Spleen (tissue), 11 donors: Measurements from ENCODE around the gene LARP7. TPM values are rescaled to one million over a fixed set of nuclear protein-coding genes. Genes with fewer than 3 reads are reported as not detected.

ENCODE experiments used
- DNase-seq: peaks from one replicate; pipeline ENCODE4 v3.0.0-alpha.2; 2020
- H3K27ac ChIP-seq, 8 donors: fragments of 200-600 bp; sonication (generic) in 7 of 8; 1 replicate in 4 of 8; 2 replicates in 4 of 8; pipeline versions ENCODE4 v1.5.0 to v1.8.0; 2016 to 2021; ENCODE audit warnings: inconsistent platforms in 4 of 8, mild to moderate bottlenecking in 4 of 8, moderate library complexity in 1 of 8
- H3K27me3 ChIP-seq, 7 donors: fragments of 200-600 bp; sonication (generic) in 6 of 7; replicated peaks in 1 of 7; 1 replicate in 4 of 7; 2 replicates in 3 of 7; pipeline versions ENCODE4 v1.5.0 to v1.8.0; 2016 to 2021; ENCODE audit warnings: inconsistent platforms in 3 of 7, mild to moderate bottlenecking in 1 of 7
- H3K36me3 ChIP-seq, 6 donors: fragments of 200-600 bp; sonication (generic) in 5 of 6; 1 replicate in 4 of 6; 2 replicates in 2 of 6; pipeline versions ENCODE4 v1.5.0 to v1.8.0; 2016 to 2021; ENCODE audit warnings: inconsistent platforms in 2 of 6
- H3K4me1 ChIP-seq, 6 donors: fragments of 200-600 bp; sonication (generic) in 5 of 6; 1 replicate in 3 of 6; 2 replicates in 3 of 6; pipeline versions ENCODE4 v1.5.0 to v1.8.0; 2016 to 2021; ENCODE audit warnings: inconsistent platforms in 3 of 6
- H3K4me3 ChIP-seq, 8 donors: fragments of 200-600 bp; sonication (generic) in 7 of 8; 1 replicate in 4 of 8; 2 replicates in 4 of 8; pipeline versions ENCODE4 v1.5.0 to v1.8.0; 2016 to 2021; ENCODE audit warnings: inconsistent platforms in 4 of 8, mild to moderate bottlenecking in 4 of 8, moderate library complexity in 2 of 8
- H3K9me3 ChIP-seq, 8 donors: fragments of 200-600 bp; sonication (generic) in 7 of 8; 1 replicate in 4 of 8; 2 replicates in 4 of 8; pipeline versions ENCODE4 v1.5.0 to v1.8.0; 2016 to 2021; ENCODE audit warnings: inconsistent platforms in 4 of 8
- POLR2A ChIP-seq, 3 donors: fragments of 450-650 bp; IDR thresholded peaks; one replicate each; pipeline ENCODE4 v1.5.1; 2017; ENCODE audit warnings: antibody characterized with exemption in 3 of 3, mild to moderate bottlenecking in 1 of 3
- POLR2AphosphoS5 ChIP-seq, 3 donors: sonication (generic); formaldehyde crosslinking; IDR thresholded peaks; one replicate each; pipeline ENCODE4 v1.5.1; 2017; ENCODE audit warnings: antibody characterized with exemption in 3 of 3
- WGBS, 5 donors: extraction: QIAGEN DNeasy Blood & Tissue Kit in 3 of 5; methylation state at CpG; one replicate each; pipeline versions ENCODE4 v1.1.5 to v1.1.7; 2013 to 2018; 5-methylcytosine and 5-hydroxymethylcytosine counted together
- intact Hi-C: fragments of 100-400 bp; cut with DNase I; formaldehyde crosslinking; loops from one replicate; pipeline ENCODE4 v1.15.0; 2023; ENCODE audit warnings: low total_unique reads
- polyA plus RNA-seq, 3 donors: library from polyadenylated mRNA; stranded (reverse); fragments of 200-250 nt; gene quantifications; one replicate each; pipeline ENCODE4 v1.2.1, GENCODE V29; 2013
- total RNA-seq, 7 donors: library from RNA; depleted of rRNA in 3 of 7; stranded (reverse); fragments of >200 nt in 3 of 7; fragmentation: NEBNext Ultra II Directional in 4 of 7; extraction: Animal tissue kit (Norgen Biotek cat#: 25700) in 4 of 7; gene quantifications; one replicate each; pipeline versions ENCODE4 v1.1.0 to v1.2.1, GENCODE V29; 2016 to 2021
- TF ChIP-seq, protein P1 (sequence below), 11 experiments: fragments of 200-600 bp in 7 of 11; fragments of 450-650 bp in 4 of 11; sonication (generic) in 4 of 11; IDR thresholded peaks in 8 of 11; conservative IDR thresholded peaks in 3 of 11; 1 replicate in 7 of 11; 2 replicates in 4 of 11; pipeline versions ENCODE4 v1.4.0 to v1.8.0; 2016 to 2021; ENCODE audit warnings: antibody characterized with exemption in 11 of 11, inconsistent platforms in 4 of 11, mild to moderate bottlenecking in 1 of 11
- donor health status: healthy with polysubstance abuse.
- donor health status: DM: no; HTN: no; CAD: no; lungs with moderate emphysema.
- donor health status: DM: no; HTN: no; CAD: no.
- donor health status: Bipolar disorder and iron deficiency.
- donor health status: healthy.
- donor health status: DM: no; HTN: no; CAD: no.
- donor health status: DM: yes; HTN: yes; CAD: no.

The LARP7 gene
- total and polyA plus RNA-seq, 10 donors, result 35.4 to 59.5 (median 45.9) TPM

DNA sequence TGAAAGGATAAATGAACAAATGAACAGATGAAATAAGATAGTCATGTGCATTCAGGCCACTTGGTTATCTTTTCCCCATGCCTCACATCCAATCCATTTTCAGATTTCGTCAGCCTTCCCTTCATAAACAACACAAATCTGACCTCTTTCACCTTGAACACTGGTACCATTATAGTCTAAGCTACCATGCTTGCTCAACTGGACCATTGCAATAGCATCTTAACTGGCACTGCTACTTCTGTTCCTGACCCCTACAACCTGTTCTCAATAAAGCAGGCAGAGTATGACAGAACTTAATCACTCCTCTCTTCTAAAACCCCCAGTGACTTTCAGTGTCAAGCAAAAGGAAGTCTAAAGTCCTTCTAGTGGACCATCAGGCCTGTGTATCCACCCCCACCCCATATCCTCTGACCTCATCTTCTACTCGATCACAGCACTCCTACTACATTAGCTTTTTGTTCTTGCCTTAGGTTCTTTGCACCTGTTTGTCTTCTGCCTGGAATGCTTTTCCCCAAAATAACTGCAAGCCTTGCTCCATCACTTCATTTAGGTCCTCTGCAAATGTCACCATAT is 40.7 kb downstream of the LARP7 start:
- intact Hi-C loops, result no loop called here
- Histone ChIP-seq H3K9me3 (no peaks in the 10 kb centered on the region), H3K27me3 (no peaks in the 10 kb centered on the region), H3K27ac (no peak overlapping the region), H3K4me1 (no peaks in the 10 kb centered on the region), H3K36me3 (no peaks in the 10 kb centered on the region), H3K4me3 (no peak overlapping the region)
- 64 to 85% (median 76%) methylated on average over 2 of the region's 2 CpGs for WGBS, 5 donors
- no peak for DNase-seq
- TF ChIP-seq POLR2AphosphoS5 (IDR thresholded peaks at IDR 0.05) (no peak), POLR2A (IDR thresholded peaks at IDR 0.05) (no peak)
- TF ChIP-seq, protein P1, sequence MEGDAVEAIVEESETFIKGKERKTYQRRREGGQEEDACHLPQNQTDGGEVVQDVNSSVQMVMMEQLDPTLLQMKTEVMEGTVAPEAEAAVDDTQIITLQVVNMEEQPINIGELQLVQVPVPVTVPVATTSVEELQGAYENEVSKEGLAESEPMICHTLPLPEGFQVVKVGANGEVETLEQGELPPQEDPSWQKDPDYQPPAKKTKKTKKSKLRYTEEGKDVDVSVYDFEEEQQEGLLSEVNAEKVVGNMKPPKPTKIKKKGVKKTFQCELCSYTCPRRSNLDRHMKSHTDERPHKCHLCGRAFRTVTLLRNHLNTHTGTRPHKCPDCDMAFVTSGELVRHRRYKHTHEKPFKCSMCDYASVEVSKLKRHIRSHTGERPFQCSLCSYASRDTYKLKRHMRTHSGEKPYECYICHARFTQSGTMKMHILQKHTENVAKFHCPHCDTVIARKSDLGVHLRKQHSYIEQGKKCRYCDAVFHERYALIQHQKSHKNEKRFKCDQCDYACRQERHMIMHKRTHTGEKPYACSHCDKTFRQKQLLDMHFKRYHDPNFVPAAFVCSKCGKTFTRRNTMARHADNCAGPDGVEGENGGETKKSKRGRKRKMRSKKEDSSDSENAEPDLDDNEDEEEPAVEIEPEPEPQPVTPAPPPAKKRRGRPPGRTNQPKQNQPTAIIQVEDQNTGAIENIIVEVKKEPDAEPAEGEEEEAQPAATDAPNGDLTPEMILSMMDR (IDR thresholded peaks at IDR 0.05 in 8 of 11, conservative IDR thresholded peaks at IDR 0.05 in 3 of 11), result no peak

DNA sequence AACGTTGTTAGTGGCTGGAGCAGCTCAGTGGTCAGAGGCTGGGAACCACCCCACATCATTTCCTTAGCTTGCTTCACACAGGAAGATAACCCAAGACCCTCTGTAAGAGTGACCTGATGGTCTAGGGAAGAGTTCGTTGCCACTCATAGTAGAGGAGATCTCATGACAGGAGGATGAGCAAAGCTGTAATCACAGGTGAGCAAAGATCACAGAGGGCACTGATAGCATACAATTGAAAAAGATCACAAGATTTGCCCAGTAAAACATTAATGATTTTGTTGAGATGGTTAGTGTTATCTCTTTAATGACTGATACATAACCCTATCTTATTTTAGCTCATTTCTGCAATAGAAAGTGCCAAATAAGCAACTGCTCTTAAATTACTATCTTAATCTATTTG is 44.1 kb downstream of the LARP7 start:
- Histone ChIP-seq H3K27me3 (no peaks in the 10 kb centered on the region), H3K27ac (no peak overlapping the region), H3K4me1 (no peaks in the 10 kb centered on the region), H3K9me3 (no peaks in the 10 kb centered on the region), H3K4me3 (no peak overlapping the region), H3K36me3 (no peaks in the 10 kb centered on the region)
- intact Hi-C loops, result no loop called here
- TF ChIP-seq, protein P1 (IDR thresholded peaks at IDR 0.05 in 8 of 11, conservative IDR thresholded peaks at IDR 0.05 in 3 of 11), result no peak
- TF ChIP-seq POLR2AphosphoS5 (IDR thresholded peaks at IDR 0.05), result no peak
- TF ChIP-seq POLR2A (IDR thresholded peaks at IDR 0.05), result no peak
- no peak for DNase-seq
- WGBS, 5 donors, result 49 to 79% (median 63%) methylated on average over 2 of the region's 2 CpGs

DNA sequence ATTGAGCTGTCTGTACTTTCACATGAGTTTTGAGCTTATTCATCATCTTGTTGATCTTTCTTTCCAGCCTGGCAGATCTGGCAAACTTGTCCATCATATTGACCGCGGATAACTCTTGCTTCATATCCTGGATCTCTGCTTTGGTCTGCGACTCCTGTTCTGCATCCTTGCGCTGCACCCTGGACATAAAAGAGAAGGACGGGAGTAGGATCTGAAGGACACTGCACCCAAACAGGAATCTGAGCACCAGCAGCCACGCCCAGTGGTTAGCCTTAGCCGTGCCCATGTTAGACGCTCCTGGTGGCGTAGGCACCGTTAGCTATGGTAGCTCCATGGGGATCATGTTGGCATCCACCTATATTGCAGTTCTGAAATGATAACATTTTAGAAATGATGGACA is 56.6 kb downstream of the LARP7 start:
- H3K4me1 ChIP-seq, result no peaks in the 10 kb centered on the region
- DNase-seq, result no peak
- no peak overlapping the region for H3K4me3 ChIP-seq
- no peaks in the 10 kb centered on the region for H3K36me3 ChIP-seq
- no peak overlapping the region for H3K27ac ChIP-seq
- intact Hi-C loops, result no loop called here
- TF ChIP-seq, protein P1 (IDR thresholded peaks at IDR 0.05 in 8 of 11, conservative IDR thresholded peaks at IDR 0.05 in 3 of 11), result no peak
- no peak for TF ChIP-seq POLR2AphosphoS5 (IDR thresholded peaks at IDR 0.05)
- no peak for TF ChIP-seq POLR2A (IDR thresholded peaks at IDR 0.05)
- H3K9me3 ChIP-seq, result no peaks in the 10 kb centered on the region
- 91 to 94% (median 92%) methylated on average over 10 of the region's 10 CpGs for WGBS, 5 donors
- H3K27me3 ChIP-seq, result peaks cover 0 to 5% (median 0%) of the 10 kb centered on the region in 7 donors

DNA sequence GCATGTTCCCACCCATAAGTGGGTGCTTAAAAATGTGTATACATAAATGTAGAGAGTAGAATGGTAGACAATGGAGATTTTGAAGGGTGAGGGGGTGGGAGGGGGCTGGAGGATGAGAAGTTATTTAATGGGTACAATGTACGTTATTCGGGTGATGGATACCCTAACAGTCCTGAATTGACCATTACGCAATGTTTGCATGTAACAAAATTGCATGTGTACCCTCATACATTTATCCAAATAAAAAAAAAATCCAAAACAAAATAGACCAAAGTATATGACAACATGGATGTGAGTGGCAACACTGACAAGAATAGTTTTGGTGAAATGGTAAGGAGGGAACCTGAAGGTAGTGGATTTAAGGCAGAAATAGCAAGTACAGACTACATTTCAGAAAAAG is 63.7 kb downstream of the LARP7 start:
- no peaks in the 10 kb centered on the region for H3K9me3 ChIP-seq
- intact Hi-C loops, result no loop called here
- no peak overlapping the region for H3K27ac ChIP-seq
- 89 to 98% (median 96%) methylated on average over 3 of the region's 3 CpGs for WGBS, 5 donors
- no peak for TF ChIP-seq POLR2A (IDR thresholded peaks at IDR 0.05)
- TF ChIP-seq, protein P1 (IDR thresholded peaks at IDR 0.05 in 8 of 11, conservative IDR thresholded peaks at IDR 0.05 in 3 of 11), result no peak
- TF ChIP-seq POLR2AphosphoS5 (IDR thresholded peaks at IDR 0.05), result no peak
- peaks cover 3 to 54% (median 17%) of the 10 kb centered on the region in 7 donors for H3K27me3 ChIP-seq
- H3K36me3 ChIP-seq, result no peaks in the 10 kb centered on the region
- no peak overlapping the region for H3K4me3 ChIP-seq
- H3K4me1 ChIP-seq, result peaks cover 3 to 10% (median 8%) of the 10 kb centered on the region in 6 donors
- no peak for DNase-seq
